PFSK-1 (cell line): ENCODE data around the gene NEIL3.

Source experiments
- SIN3A ChIP-seq: IDR thresholded peaks from 2 replicates; pipeline ENCODE4 v1.6.1; 2012; ENCODE audit warnings: mild to moderate bottlenecking, low read length, moderate library complexity, borderline replicate concordance; ENCODE audit not compliant: insufficient read depth
- TAF1 ChIP-seq: IDR thresholded peaks from 2 replicates; pipeline ENCODE4 v1.6.1; 2012; ENCODE audit warnings: low read length, control low read depth, borderline replicate concordance; ENCODE audit not compliant: insufficient read depth

- TF ChIP-seq TAF1 (no peak), SIN3A (no peak)
These were observed 95.8 kb downstream of the NEIL3 start for GRCh38 chr4:177405508-177405907.
